GM19397 (cell line): ENCODE results near the gene IGSF9B.

Experiments
- ATAC-seq: cut with Tn5 transposase; IDR thresholded peaks from one replicate; pipeline ENCODE4 v1.9.1; 2021; ENCODE audit warnings: mild to moderate bottlenecking, moderate library complexity; ENCODE audit not compliant: unreplicated experiment

The IGSF9B gene

GRCh38 chr11:133902506-133902905 is 54.3 kb downstream of the IGSF9B start:
- no peak for ATAC-seq

- ATAC-seq = no peak
These were observed 54.8 kb downstream of the IGSF9B start for GRCh38 chr11:133901999-133902398.

DNA sequence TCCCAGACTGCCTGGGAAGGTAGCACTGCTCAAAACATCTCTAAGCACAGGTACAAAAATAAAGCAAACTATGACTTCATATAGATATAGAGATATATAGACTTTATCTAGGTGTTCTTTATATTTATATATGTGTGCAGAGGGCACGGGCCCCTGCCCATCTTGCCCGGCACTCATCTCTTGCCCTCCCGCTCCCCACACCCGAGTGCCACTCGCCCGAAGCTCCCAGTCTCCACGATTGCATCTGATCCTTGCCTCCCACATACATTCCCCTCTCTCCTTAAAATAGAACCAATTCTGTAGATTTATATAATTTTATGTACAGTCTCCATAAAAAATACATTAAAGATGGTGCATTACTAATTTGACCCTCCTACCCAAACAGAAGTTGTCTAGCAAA is 55.5 kb downstream of the IGSF9B start:
- no peak for ATAC-seq

- no peak for ATAC-seq
These were observed 56.3 kb downstream of the IGSF9B start for GRCh38 chr11:133900176-133901105.

DNA sequence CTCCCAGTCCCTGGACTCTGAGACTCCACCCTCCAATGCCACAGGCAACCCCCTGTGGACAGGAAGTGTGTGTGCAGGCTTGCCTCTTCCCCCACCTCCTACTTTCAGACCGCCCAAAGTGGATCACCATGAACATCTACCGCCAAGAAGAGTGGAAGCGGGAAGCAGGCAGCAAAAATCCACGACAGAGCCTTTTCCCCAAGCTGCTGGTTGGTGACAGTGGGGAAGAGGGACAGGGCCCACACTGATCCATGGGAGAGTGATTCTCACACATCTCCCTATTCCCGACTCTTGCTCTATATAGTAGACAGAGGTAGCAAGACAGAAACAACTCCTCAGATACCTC is 58.0 kb downstream of the IGSF9B start:
- ATAC-seq = no peak

GRCh38 chr11:133898031-133898769 is 58.6 kb downstream of the IGSF9B start:
- ATAC-seq = no peak

DNA sequence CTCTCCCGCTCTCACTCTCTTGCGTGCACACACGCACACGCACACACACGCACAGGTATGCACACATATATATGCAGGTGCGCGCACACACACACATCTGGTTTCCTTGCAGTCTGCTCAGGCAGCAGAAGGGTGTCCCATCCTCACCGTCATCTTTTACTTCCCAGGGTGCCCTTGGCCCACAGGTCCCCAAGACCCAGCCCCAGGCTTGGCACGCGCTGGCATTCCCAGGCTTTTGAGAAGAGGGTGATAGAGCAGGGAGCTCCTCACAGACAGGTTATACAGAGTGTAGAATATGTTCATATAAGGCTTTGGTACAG is 59.5 kb downstream of the IGSF9B start:
- no peak for ATAC-seq

GRCh38 chr11:133896642-133897330 is 60.0 kb downstream of the IGSF9B start:
- ATAC-seq = no peak

GRCh38 chr11:133896028-133896427 is 60.7 kb downstream of the IGSF9B start:
- no peak for ATAC-seq

DNA sequence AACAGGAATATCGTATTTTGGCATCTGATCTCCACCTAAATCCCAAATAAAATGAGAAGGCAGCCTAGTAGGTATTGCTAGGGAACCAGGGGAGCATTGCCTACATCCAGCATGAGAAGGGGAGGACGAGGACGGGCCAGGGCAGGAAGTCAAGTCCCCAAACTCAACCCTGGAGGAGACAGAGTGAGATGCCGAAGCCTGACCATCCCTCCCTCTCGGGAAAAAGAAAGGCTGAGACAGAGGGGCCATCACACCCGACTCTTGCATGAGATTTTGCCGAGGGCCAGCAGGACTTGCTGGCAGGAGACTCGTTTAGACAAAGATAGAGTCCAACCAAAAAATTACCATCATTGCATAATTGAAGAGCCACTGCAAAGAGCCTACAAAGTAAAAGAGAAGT is 61.2 kb downstream of the IGSF9B start:
- peak; percentile 5 for ATAC-seq

GRCh38 chr11:133895061-133895479 is 61.7 kb downstream of the IGSF9B start:
- ATAC-seq = peak; percentile 75

DNA sequence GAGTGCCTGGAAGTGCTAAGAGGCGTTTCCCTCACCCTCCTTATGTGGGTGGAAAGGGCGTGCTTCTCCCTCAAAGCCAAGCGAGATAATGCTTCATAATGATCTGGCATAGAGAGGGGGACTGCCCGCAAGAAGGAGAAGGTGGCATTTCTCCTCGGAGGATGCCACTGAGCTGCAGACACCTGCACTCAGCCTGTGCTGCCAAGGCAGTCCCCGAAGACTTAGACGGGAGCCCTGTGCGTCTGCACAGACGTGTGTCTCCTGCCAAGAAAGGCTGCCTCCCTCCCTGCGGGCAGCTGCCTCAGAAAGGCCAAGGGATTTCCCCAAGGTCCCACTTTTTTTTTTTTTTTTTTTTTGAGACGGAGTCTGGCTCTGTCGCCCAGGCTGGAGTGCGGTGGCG is 63.4 kb downstream of the IGSF9B start:
- no peak for ATAC-seq

DNA sequence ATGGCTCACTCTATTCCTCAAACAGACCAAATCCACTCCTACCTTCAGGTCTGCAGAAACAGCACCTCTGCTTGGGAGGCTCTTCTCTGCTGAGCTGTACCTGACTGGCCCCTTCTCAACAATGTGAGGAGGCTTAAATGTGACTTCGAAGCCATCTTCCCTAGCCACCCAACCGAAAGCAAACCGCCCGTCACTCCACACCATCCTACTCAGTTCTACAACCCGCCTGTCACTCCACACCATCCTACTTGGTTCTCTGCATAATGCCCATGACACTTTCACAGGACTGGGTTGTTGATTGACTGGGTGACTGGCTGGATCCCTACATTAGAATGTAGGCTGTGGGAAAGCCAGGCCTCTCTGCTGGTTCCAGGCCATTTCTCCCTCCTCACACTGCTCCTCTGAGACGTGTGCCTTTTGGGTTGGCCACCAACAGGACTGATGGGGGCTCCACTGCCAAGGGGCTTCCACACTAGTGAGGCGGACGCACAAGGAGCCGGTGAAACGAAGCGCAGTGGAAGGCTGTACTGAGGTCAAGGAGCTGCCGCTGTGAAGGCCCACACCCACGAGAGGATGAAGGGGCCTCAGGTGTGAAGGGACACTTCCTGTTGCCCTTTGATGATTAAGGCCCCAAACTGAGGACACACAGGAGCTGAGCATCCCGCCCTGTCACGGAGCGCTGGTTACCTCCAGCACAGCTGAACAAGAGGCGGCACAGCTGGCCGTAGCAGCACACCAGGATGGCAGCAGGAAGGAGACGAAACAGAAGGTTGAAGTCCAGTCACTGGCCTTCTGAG is 64.0 kb downstream of the IGSF9B start:
- no peak for ATAC-seq

DNA sequence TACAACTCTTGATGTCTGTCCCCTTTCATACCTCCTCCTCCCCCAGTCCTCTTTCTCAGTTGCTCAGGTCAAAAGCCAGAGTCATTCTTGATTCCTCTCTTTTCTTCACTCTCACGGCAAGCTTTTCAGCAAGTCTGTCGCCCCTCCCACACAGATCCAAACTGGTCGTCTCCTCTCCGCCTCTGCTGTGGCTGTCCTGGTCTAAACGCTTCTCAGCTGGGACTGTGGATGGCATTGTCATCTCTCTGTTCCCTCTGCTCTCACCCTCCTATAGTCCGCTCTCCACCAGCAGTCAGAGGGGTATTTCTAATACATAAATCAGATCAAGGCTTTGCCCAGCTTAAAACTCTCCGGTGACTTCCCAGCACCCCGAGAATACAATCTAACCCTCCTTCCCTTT is 64.6 kb downstream of the IGSF9B start:
- ATAC-seq = no peak

GRCh38 chr11:133889893-133890292 is 66.9 kb downstream of the IGSF9B start:
- ATAC-seq = no peak

- no peak for ATAC-seq
These were observed 67.6 kb downstream of the IGSF9B start for GRCh38 chr11:133889188-133889587.

GRCh38 chr11:133887692-133888332 is 69.0 kb downstream of the IGSF9B start:
- ATAC-seq = no peak

GRCh38 chr11:133886029-133886428 is 70.7 kb downstream of the IGSF9B start:
- ATAC-seq = no peak

DNA sequence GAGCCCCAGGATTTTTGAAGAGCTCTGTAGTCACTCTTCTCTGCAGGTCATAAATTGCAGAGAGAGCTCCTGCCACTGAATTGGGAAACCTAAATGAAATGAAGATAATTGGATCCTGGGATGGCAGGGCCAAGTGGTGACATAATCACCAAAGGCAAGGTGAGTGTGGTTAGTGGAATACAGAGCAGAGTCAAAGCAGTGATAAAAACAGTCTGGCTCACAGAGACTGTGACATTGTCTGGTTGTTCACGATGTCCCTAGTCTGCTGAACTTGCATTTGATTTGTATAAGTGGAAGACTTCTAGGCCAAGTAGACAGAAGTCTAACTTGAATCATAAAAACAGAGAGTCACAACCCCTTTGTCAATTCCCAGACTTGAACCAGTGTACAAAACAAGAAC is 84.6 kb downstream of the IGSF9B start:
- no peak for ATAC-seq

DNA sequence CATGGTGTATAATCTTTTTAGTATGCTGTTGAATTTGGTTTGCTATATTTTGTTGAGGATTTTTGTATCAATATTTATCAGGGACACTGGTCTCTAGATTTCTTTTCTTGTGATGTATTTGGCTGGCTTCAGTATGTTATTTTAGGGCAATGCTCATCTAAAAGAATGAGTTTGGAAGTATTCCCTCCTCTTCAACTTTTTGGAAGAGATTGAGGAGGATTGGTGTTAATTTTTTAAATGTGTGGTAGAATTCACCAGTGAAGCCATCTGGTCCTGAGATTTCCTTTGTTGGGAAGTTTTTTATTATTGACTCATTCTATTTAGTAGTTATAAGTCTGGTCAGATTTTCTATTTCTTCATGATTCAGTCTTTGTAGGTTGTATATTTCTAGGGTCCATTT is 89.3 kb downstream of the IGSF9B start:
- no peak for ATAC-seq
